SK-N-DZ (cell line): Measurements from ENCODE around the gene CSNK2A2.

ENCODE experiments used
- DNase-seq: peaks from one replicate; pipeline ENCODE4 v3.0.0-alpha.2; 2015; ENCODE audit warnings: low spot score
- small RNA-seq, 2 experiments: library from RNA; depleted of rRNA; stranded (forward); fragments of <200 nt; gene quantifications; one replicate each; pipeline ENCODE3, GENCODE V24; 2014

The CSNK2A2 gene

GRCh38 chr16:58110571-58111301, 87.2 kb downstream of the CSNK2A2 start:
- DNase-seq: peak; percentile 50

- DNase-seq: no peak
Observed at GRCh38 chr16:58109881-58110280, 88.0 kb downstream of the CSNK2A2 start.

- no peak for DNase-seq
Observed at GRCh38 chr16:58109330-58109729, 88.6 kb downstream of the CSNK2A2 start.

Small RNA genes within 50 kb of the gene (small RNA-seq; reads per million reads assigned to genes)
- gene RN7SL645P: 0 reads per million in 2 experiments
